Neural cell (in vitro differentiated cells): ENCODE measurements around the gene P2RY10. TPM values are rescaled to one million over a fixed set of nuclear protein-coding genes. Genes with fewer than 3 reads are reported as not detected.

ENCODE experiments used
- H2AFZ ChIP-seq: fragments of 200-600, 300-800 bp; sonication (generic), shearing (Covaris generic); 2 replicates; pipeline ENCODE4 v1.6.0; 2014; ENCODE audit warnings: low read depth, mild to moderate bottlenecking, antibody characterized with exemption, low read length, moderate library complexity
- H3F3A ChIP-seq: fragments of 200-600 bp; shearing (Covaris generic); 2 replicates; pipeline ENCODE4 v1.6.1; 2016; ENCODE audit warnings: mild to moderate bottlenecking, moderate library complexity, mixed read lengths, antibody characterized with exemption, low read length; ENCODE audit not compliant: insufficient read depth, poor library complexity, severe bottlenecking
- H3K27ac ChIP-seq: fragments of 200-600, 300-800 bp; sonication (generic), shearing (Covaris generic); 2 replicates; pipeline ENCODE4 v1.5.1; 2014; ENCODE audit warnings: mild to moderate bottlenecking, low read length, moderate library complexity
- H3K27me3 ChIP-seq: fragments of 300-800, 200-600 bp; sonication (generic), shearing (Covaris generic); 2 replicates; pipeline ENCODE4 v1.6.0; 2014; ENCODE audit warnings: mild to moderate bottlenecking, low read depth, low read length, moderate library complexity; ENCODE audit not compliant: insufficient read depth
- H3K36me3 ChIP-seq: fragments of 300-800, 200-600 bp; sonication (generic), shearing (Covaris generic); 2 replicates; pipeline ENCODE4 v1.5.1; 2014; ENCODE audit warnings: mild to moderate bottlenecking, antibody characterized with exemption, low read length, moderate library complexity; ENCODE audit not compliant: insufficient read depth
- H3K4me2 ChIP-seq: fragments of 300-800, 200-600 bp; sonication (generic), shearing (Covaris generic); 2 replicates; pipeline ENCODE4 v1.6.0; 2014; ENCODE audit warnings: mild to moderate bottlenecking, low read length
- H3K4me3 ChIP-seq: fragments of 300-800, 200-600 bp; sonication (generic), shearing (Covaris generic); 2 replicates; pipeline ENCODE4 v1.5.1; 2014; ENCODE audit warnings: mild to moderate bottlenecking, low read length, moderate library complexity
- H3K79me2 ChIP-seq: fragments of 200-600 bp; shearing (Covaris generic); replicated peaks from 2 replicates; pipeline ENCODE4 v1.6.0; 2014; ENCODE audit warnings: mild to moderate bottlenecking, low read length, moderate library complexity; ENCODE audit not compliant: insufficient read depth
- H3K9ac ChIP-seq: fragments of 300-800, 200-600 bp; sonication (generic), shearing (Covaris generic); 2 replicates; pipeline ENCODE4 v1.6.1; 2016; ENCODE audit warnings: mild to moderate bottlenecking, low read length, mixed read lengths
- H3K9me2 ChIP-seq: fragments of 200-600 bp; shearing (Covaris generic); 2 replicates; pipeline ENCODE4 v1.6.1; 2016; ENCODE audit warnings: mild to moderate bottlenecking, low read length, mixed read lengths; ENCODE audit not compliant: insufficient read depth
- H3K9me3 ChIP-seq: fragments of 200-600, 300-800 bp; sonication (generic), shearing (Covaris generic); 2 replicates; pipeline ENCODE4 v1.6.1; 2016; ENCODE audit warnings: mild to moderate bottlenecking, mixed run types, low read length, moderate library complexity, mixed read lengths
- H4K20me1 ChIP-seq: fragments of 200-600 bp; shearing (Covaris generic); 2 replicates; pipeline ENCODE4 v1.6.1; 2016; ENCODE audit warnings: mild to moderate bottlenecking, mixed run types; ENCODE audit not compliant: insufficient read depth
- EP300 ChIP-seq: fragments of 450-650 bp; conservative IDR thresholded peaks from 2 replicates; pipeline ENCODE4 v1.6.1; 2014; ENCODE audit warnings: antibody characterized with exemption, mild to moderate bottlenecking, moderate library complexity; ENCODE audit not compliant: poor library complexity, severe bottlenecking
- EZH2 ChIP-seq: fragments of 200-600, 300-800 bp; shearing (Covaris generic), sonication (generic); IDR thresholded peaks from 2 replicates; pipeline ENCODE4 v1.6.1; 2014; ENCODE audit warnings: antibody characterized with exemption, low read length, borderline replicate concordance, mild to moderate bottlenecking; ENCODE audit not compliant: insufficient read depth, poor library complexity, severe bottlenecking
- MXI1 ChIP-seq: fragments of 450-650 bp; conservative IDR thresholded peaks from 2 replicates; pipeline ENCODE4 v1.6.1; 2014; ENCODE audit warnings: antibody characterized with exemption, mild to moderate bottlenecking; ENCODE audit not compliant: poor library complexity, severe bottlenecking
- POLR2AphosphoS5 ChIP-seq: IDR thresholded peaks from 2 replicates; pipeline ENCODE4 v1.6.1; 2012
- RAD21 ChIP-seq: fragments of 450-650 bp; conservative IDR thresholded peaks from 2 replicates; pipeline ENCODE4 v1.6.1; 2014; ENCODE audit warnings: antibody characterized with exemption, mild to moderate bottlenecking, moderate library complexity
- SMC3 ChIP-seq: fragments of 450-650 bp; conservative IDR thresholded peaks from 2 replicates; pipeline ENCODE4 v1.6.1; 2014; ENCODE audit warnings: antibody characterized with exemption, mild to moderate bottlenecking, moderate library complexity; ENCODE audit not compliant: poor library complexity
- TAF1 ChIP-seq: IDR thresholded peaks from 2 replicates; pipeline ENCODE4 v1.6.1; 2012; ENCODE audit warnings: low read depth
- polyA plus RNA-seq: library from polyadenylated mRNA; depleted of rRNA; stranded (reverse); fragments of >200 nt; gene quantifications from 2 replicates; pipeline ENCODE4 v1.2.3, GENCODE V29; 2014
- TF ChIP-seq, protein P1 (sequence below): IDR thresholded peaks from 2 replicates; pipeline ENCODE4 v1.6.1; 2012; ENCODE audit warnings: borderline replicate concordance
- TF ChIP-seq, protein P2 (sequence below): fragments of 450-650 bp; IDR thresholded peaks from 2 replicates; pipeline ENCODE4 v1.5.1; 2014; ENCODE audit warnings: antibody characterized with exemption, mild to moderate bottlenecking, moderate library complexity; ENCODE audit not compliant: poor library complexity, severe bottlenecking

The P2RY10 gene
- polyA plus RNA-seq, 1 donor from 2014 or later = not detected

DNA sequence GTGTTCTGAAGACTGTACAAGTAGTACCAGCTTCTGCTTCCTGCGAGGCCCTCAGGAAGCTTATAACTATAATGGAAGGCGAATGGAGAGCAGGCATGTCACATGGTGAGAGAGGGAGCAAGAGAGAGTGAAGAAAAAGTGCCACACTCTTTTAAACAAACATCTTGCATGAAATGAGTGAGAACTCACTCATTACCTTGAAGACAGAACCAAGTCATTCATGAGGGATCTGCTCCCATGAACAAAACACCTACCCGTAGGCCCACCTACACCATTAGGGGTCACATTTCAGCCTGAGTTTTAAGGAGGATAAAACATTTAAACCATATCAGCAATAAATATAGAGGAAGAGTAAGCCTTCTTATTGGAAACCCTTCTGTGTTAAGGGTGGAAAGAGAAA lies 19.4 kb downstream of the P2RY10 start:
- Histone ChIP-seq H3K79me2 (no peaks in the 10 kb centered on the region), H3K9me2 (no peaks in the 10 kb centered on the region), H3K27me3 (no peaks in the 10 kb centered on the region), H3F3A (no peaks in the 10 kb centered on the region), H2AFZ (no peak overlapping the region), H3K4me3 (no peak overlapping the region), H4K20me1 (no peaks in the 10 kb centered on the region), H3K27ac (no peak overlapping the region), H3K4me2 (no peak overlapping the region), H3K9ac (no peak overlapping the region), H3K36me3 (no peaks in the 10 kb centered on the region), H3K9me3 (no peaks in the 10 kb centered on the region)
- TF ChIP-seq EP300 = no peak
- TF ChIP-seq RAD21 = no peak

DNA sequence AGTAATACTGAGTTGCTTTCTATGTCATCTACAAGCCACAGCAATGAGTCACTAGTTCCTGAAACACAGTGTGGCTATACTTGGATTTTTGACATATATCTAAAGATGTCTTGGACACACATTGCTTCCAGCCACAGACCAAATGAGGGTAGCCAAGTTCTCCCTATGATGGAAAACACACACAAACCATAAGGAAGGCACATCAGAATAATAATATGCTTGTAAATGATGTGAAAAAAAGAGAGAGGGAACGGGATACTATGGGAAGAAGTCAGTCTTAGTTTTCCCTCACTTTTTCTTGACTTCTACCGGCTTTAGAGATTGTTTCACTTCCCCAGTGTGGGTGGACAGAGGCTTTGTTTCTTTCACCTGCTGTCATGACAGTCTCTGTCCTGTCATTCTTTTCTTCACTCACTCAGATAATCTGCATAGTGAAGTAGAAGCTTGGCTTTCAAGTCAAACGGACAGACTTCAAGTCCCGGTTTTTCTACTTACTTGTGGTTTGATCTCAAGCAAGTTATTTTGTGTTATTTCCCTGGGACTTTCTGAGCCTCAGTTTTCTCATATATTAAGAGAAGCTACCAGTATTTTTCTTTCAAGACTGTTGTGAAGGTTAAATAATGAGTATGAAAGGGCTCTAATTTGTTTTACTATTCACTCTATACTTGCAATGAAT lies 34.7 kb downstream of the P2RY10 start:
- TF ChIP-seq RAD21 = no peak
- no peak for TF ChIP-seq POLR2AphosphoS5
- TF ChIP-seq MXI1 = no peak
- TF ChIP-seq, protein P1, sequence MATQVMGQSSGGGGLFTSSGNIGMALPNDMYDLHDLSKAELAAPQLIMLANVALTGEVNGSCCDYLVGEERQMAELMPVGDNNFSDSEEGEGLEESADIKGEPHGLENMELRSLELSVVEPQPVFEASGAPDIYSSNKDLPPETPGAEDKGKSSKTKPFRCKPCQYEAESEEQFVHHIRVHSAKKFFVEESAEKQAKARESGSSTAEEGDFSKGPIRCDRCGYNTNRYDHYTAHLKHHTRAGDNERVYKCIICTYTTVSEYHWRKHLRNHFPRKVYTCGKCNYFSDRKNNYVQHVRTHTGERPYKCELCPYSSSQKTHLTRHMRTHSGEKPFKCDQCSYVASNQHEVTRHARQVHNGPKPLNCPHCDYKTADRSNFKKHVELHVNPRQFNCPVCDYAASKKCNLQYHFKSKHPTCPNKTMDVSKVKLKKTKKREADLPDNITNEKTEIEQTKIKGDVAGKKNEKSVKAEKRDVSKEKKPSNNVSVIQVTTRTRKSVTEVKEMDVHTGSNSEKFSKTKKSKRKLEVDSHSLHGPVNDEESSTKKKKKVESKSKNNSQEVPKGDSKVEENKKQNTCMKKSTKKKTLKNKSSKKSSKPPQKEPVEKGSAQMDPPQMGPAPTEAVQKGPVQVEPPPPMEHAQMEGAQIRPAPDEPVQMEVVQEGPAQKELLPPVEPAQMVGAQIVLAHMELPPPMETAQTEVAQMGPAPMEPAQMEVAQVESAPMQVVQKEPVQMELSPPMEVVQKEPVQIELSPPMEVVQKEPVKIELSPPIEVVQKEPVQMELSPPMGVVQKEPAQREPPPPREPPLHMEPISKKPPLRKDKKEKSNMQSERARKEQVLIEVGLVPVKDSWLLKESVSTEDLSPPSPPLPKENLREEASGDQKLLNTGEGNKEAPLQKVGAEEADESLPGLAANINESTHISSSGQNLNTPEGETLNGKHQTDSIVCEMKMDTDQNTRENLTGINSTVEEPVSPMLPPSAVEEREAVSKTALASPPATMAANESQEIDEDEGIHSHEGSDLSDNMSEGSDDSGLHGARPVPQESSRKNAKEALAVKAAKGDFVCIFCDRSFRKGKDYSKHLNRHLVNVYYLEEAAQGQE = no peak
- no peak for TF ChIP-seq SMC3
- TF ChIP-seq EP300 = no peak
- no peak for TF ChIP-seq TAF1
- TF ChIP-seq, protein P2, sequence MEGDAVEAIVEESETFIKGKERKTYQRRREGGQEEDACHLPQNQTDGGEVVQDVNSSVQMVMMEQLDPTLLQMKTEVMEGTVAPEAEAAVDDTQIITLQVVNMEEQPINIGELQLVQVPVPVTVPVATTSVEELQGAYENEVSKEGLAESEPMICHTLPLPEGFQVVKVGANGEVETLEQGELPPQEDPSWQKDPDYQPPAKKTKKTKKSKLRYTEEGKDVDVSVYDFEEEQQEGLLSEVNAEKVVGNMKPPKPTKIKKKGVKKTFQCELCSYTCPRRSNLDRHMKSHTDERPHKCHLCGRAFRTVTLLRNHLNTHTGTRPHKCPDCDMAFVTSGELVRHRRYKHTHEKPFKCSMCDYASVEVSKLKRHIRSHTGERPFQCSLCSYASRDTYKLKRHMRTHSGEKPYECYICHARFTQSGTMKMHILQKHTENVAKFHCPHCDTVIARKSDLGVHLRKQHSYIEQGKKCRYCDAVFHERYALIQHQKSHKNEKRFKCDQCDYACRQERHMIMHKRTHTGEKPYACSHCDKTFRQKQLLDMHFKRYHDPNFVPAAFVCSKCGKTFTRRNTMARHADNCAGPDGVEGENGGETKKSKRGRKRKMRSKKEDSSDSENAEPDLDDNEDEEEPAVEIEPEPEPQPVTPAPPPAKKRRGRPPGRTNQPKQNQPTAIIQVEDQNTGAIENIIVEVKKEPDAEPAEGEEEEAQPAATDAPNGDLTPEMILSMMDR = no peak
- TF ChIP-seq EZH2 = no peak
- Histone ChIP-seq H3K9me3 (no peaks in the 10 kb centered on the region), H3K4me3 (no peak overlapping the region), H3K4me2 (no peak overlapping the region), H2AFZ (no peak overlapping the region), H3K27me3 (no peaks in the 10 kb centered on the region), H3K9ac (no peak overlapping the region), H4K20me1 (no peaks in the 10 kb centered on the region), H3F3A (no peaks in the 10 kb centered on the region), H3K27ac (no peak overlapping the region), H3K9me2 (no peaks in the 10 kb centered on the region), H3K36me3 (no peaks in the 10 kb centered on the region), H3K79me2 (no peaks in the 10 kb centered on the region)
